ENCODE data around the gene GRM8.

DNA sequence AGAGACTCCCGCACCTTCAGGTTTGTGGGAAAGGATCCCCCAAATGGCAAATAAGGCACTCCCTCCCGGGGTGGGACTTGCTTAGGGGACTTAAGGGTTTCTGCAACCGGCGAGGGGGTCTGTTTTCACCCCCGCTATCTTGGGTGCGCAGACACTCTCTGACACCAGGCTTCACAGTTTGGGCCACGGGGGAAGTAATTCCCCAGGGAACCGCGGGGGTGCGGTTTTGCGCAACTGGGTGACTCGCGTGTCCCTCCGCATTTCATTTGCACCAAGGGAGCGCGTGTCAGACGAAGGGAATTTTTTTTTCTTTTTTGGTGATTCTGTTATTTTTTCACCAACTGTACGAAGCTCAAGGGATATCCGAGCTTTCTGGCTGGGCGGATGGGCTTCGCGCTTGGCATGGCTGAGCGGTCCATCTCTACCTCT is 1.7 kb downstream of the GRM8 start:
- TF ChIP-seq, protein P1, sequence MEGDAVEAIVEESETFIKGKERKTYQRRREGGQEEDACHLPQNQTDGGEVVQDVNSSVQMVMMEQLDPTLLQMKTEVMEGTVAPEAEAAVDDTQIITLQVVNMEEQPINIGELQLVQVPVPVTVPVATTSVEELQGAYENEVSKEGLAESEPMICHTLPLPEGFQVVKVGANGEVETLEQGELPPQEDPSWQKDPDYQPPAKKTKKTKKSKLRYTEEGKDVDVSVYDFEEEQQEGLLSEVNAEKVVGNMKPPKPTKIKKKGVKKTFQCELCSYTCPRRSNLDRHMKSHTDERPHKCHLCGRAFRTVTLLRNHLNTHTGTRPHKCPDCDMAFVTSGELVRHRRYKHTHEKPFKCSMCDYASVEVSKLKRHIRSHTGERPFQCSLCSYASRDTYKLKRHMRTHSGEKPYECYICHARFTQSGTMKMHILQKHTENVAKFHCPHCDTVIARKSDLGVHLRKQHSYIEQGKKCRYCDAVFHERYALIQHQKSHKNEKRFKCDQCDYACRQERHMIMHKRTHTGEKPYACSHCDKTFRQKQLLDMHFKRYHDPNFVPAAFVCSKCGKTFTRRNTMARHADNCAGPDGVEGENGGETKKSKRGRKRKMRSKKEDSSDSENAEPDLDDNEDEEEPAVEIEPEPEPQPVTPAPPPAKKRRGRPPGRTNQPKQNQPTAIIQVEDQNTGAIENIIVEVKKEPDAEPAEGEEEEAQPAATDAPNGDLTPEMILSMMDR (conservative IDR thresholded peaks at IDR 0.05; ENCODE audit: low read length): 0 out of 2 replicates have a peak, but pooled peaks have one; percentile 7
- TF ChIP-seq EZH2phosphoT487 (IDR thresholded peaks at IDR 0.05; ENCODE audit: borderline replicate concordance, low read depth, low read length): no peak
